ENCODE measurements around the gene HHAT. TPM values are rescaled to one million over a fixed set of nuclear protein-coding genes. Genes with fewer than 3 reads are reported as not detected.
A peak's percentile ranks its signal among the peaks of the same experiment; 100 is the strongest.
"Not testable (repeated sequence)": the region's sequence is repeated elsewhere in the genome, so short reads cannot be mapped to it uniquely, and the experiment has no call there.

The HHAT gene
- total RNA-seq, 2 donors from 2014 or later = 7.5 to 9.2 TPM

GRCh38 chr1:210418863-210419650, 90.4 kb downstream of the HHAT start:
- no peaks in the 10 kb centered on the region for H3K9me3 ChIP-seq (ENCODE audit: control insufficient read depth, low read length, poor library complexity, severe bottlenecking)
- Mint-ChIP-seq H3K27me3 (no peaks in the 10 kb centered on the region), H3K4me1 (peaks cover 3% of the 10 kb centered on the region), H3K4me3 (no peak overlapping the region), H3K36me3 (ENCODE audit: low read depth) (peaks cover 6% of the 10 kb centered on the region), H3K27ac (peak overlapping the region; percentile 34)
- DNase-seq (no peak), ATAC-seq (no peak)

GRCh38 chr1:210426696-210427095, 98.0 kb downstream of the HHAT start:
- not testable (repeated sequence) for DNase-seq; ATAC-seq; H3K36me3 Mint-ChIP-seq (ENCODE audit: low read depth); H3K27ac Mint-ChIP-seq; H3K9me3 ChIP-seq (ENCODE audit: control insufficient read depth, low read length, poor library complexity, severe bottlenecking); H3K4me1 Mint-ChIP-seq; H3K27me3 Mint-ChIP-seq; H3K4me3 Mint-ChIP-seq

GRCh38 chr1:210428696-210429095, 100.0 kb downstream of the HHAT start:
- Mint-ChIP-seq H3K36me3 (ENCODE audit: low read depth) (peaks cover 11% of the 10 kb centered on the region), H3K4me3 (no peak overlapping the region), H3K27ac (no peak overlapping the region), H3K4me1 (no peaks in the 10 kb centered on the region), H3K27me3 (no peaks in the 10 kb centered on the region)
- no peaks in the 10 kb centered on the region for H3K9me3 ChIP-seq (ENCODE audit: control insufficient read depth, low read length, poor library complexity, severe bottlenecking)
- ATAC-seq (no peak), DNase-seq (no peak)

- no peak for ATAC-seq
- H3K9me3 ChIP-seq (ENCODE audit: control insufficient read depth, low read length, poor library complexity, severe bottlenecking) = no peaks in the 10 kb centered on the region
- Mint-ChIP-seq H3K36me3 (ENCODE audit: low read depth) (peaks cover 7% of the 10 kb centered on the region), H3K27ac (no peak overlapping the region), H3K4me3 (no peak overlapping the region), H3K4me1 (no peaks in the 10 kb centered on the region), H3K27me3 (no peaks in the 10 kb centered on the region)
- DNase-seq = no peak
Measured at GRCh38 chr1:210434223-210434622, 105.5 kb downstream of the HHAT start.

- no peaks in the 10 kb centered on the region for H3K9me3 ChIP-seq (ENCODE audit: control insufficient read depth, low read length, poor library complexity, severe bottlenecking)
- no peak for ATAC-seq
- Mint-ChIP-seq H3K4me3 (no peak overlapping the region), H3K4me1 (no peaks in the 10 kb centered on the region), H3K27ac (no peak overlapping the region), H3K36me3 (ENCODE audit: low read depth) (peaks cover 7% of the 10 kb centered on the region), H3K27me3 (no peaks in the 10 kb centered on the region)
- no peak for DNase-seq
Measured at GRCh38 chr1:210437111-210437510, 108.4 kb downstream of the HHAT start.

GRCh38 chr1:210437781-210438180, 109.1 kb downstream of the HHAT start:
- H3K9me3 ChIP-seq (ENCODE audit: control insufficient read depth, low read length, poor library complexity, severe bottlenecking) = no peaks in the 10 kb centered on the region
- no peak for DNase-seq
- H3K27me3 Mint-ChIP-seq = no peaks in the 10 kb centered on the region
- no peak overlapping the region for H3K4me3 Mint-ChIP-seq
- no peak for ATAC-seq
- H3K36me3 Mint-ChIP-seq (ENCODE audit: low read depth) = peaks cover 5% of the 10 kb centered on the region
- H3K4me1 Mint-ChIP-seq = no peaks in the 10 kb centered on the region
- no peak overlapping the region for H3K27ac Mint-ChIP-seq

- peaks cover 2% of the 10 kb centered on the region for H3K36me3 Mint-ChIP-seq (ENCODE audit: low read depth)
- ATAC-seq = no peak
- H3K4me1 Mint-ChIP-seq = no peaks in the 10 kb centered on the region
- H3K27me3 Mint-ChIP-seq = no peaks in the 10 kb centered on the region
- H3K4me3 Mint-ChIP-seq = no peak overlapping the region
- H3K27ac Mint-ChIP-seq = no peak overlapping the region
- DNase-seq = no peak
- H3K9me3 ChIP-seq (ENCODE audit: control insufficient read depth, low read length, poor library complexity, severe bottlenecking) = no peaks in the 10 kb centered on the region
Measured at GRCh38 chr1:210438928-210439841, 110.5 kb downstream of the HHAT start.

- peaks cover 2% of the 10 kb centered on the region for H3K36me3 Mint-ChIP-seq (ENCODE audit: low read depth)
- no peak overlapping the region for H3K27ac Mint-ChIP-seq
- no peaks in the 10 kb centered on the region for H3K4me1 Mint-ChIP-seq
- H3K4me3 Mint-ChIP-seq = no peak overlapping the region
- DNase-seq (no peak), ATAC-seq (no peak)
- no peaks in the 10 kb centered on the region for H3K9me3 ChIP-seq (ENCODE audit: control insufficient read depth, low read length, poor library complexity, severe bottlenecking)
- H3K27me3 Mint-ChIP-seq = no peaks in the 10 kb centered on the region
Measured at GRCh38 chr1:210440081-210440480, 111.4 kb downstream of the HHAT start.

- no peak overlapping the region for H3K27ac Mint-ChIP-seq
- H3K4me3 Mint-ChIP-seq = no peak overlapping the region
- peaks cover 2% of the 10 kb centered on the region for H3K4me1 Mint-ChIP-seq
- no peak for DNase-seq
- H3K27me3 Mint-ChIP-seq = no peaks in the 10 kb centered on the region
- H3K36me3 Mint-ChIP-seq (ENCODE audit: low read depth) = peaks cover 2% of the 10 kb centered on the region
- ATAC-seq = no peak
- H3K9me3 ChIP-seq (ENCODE audit: control insufficient read depth, low read length, poor library complexity, severe bottlenecking) = no peaks in the 10 kb centered on the region
Measured at GRCh38 chr1:210441028-210441427, 112.3 kb downstream of the HHAT start.

- H3K27ac Mint-ChIP-seq = no peak overlapping the region
- no peak for ATAC-seq
Measured at GRCh38 chr1:210445485-210445884, 116.8 kb downstream of the HHAT start.

GRCh38 chr1:210445931-210446330, 117.2 kb downstream of the HHAT start:
- peaks cover 1% of the 10 kb centered on the region for H3K36me3 Mint-ChIP-seq (ENCODE audit: low read depth)
- peak overlapping the region; percentile 48 for H3K27ac Mint-ChIP-seq
- H3K4me3 Mint-ChIP-seq = no peak overlapping the region
- DNase-seq (no peak), ATAC-seq (no peak)
- H3K4me1 Mint-ChIP-seq = peaks cover 10% of the 10 kb centered on the region
- H3K9me3 ChIP-seq (ENCODE audit: control insufficient read depth, low read length, poor library complexity, severe bottlenecking) = no peaks in the 10 kb centered on the region
- H3K27me3 Mint-ChIP-seq = no peaks in the 10 kb centered on the region

More at GRCh38 chr1:210445485-210445884, 116.8 kb downstream of the HHAT start:
- Mint-ChIP-seq H3K4me3 (no peak overlapping the region), H3K4me1 (peaks cover 10% of the 10 kb centered on the region), H3K27me3 (no peaks in the 10 kb centered on the region), H3K36me3 (ENCODE audit: low read depth) (peaks cover 2% of the 10 kb centered on the region)
- DNase-seq = no peak
- no peaks in the 10 kb centered on the region for H3K9me3 ChIP-seq (ENCODE audit: control insufficient read depth, low read length, poor library complexity, severe bottlenecking)

- peak; percentile 99 for ATAC-seq
- Mint-ChIP-seq H3K36me3 (ENCODE audit: low read depth) (no peaks in the 10 kb centered on the region), H3K4me3 (peak overlapping the region; percentile 10), H3K27ac (peak overlapping the region; percentile 48), H3K4me1 (peaks cover 10% of the 10 kb centered on the region), H3K27me3 (no peaks in the 10 kb centered on the region)
- DNase-seq = peak; percentile 23 to 40 (median 32)
- no peaks in the 10 kb centered on the region for H3K9me3 ChIP-seq (ENCODE audit: control insufficient read depth, low read length, poor library complexity, severe bottlenecking)
Measured at GRCh38 chr1:210446479-210446878, 117.8 kb downstream of the HHAT start.

- no peak overlapping the region for H3K27ac Mint-ChIP-seq
- DNase-seq (no peak), ATAC-seq (no peak)
- no peak overlapping the region for H3K4me3 Mint-ChIP-seq
- no peaks in the 10 kb centered on the region for H3K27me3 Mint-ChIP-seq
- no peaks in the 10 kb centered on the region for H3K9me3 ChIP-seq (ENCODE audit: control insufficient read depth, low read length, poor library complexity, severe bottlenecking)
- peaks cover 10% of the 10 kb centered on the region for H3K4me1 Mint-ChIP-seq
- H3K36me3 Mint-ChIP-seq (ENCODE audit: low read depth) = no peaks in the 10 kb centered on the region
Measured at GRCh38 chr1:210447456-210448057, 118.9 kb downstream of the HHAT start.
